HTERT RPE-1 (cell line): Measurements from ENCODE around the gene CACNG8.
"Not testable (repeated sequence)": the region's sequence is repeated elsewhere in the genome, so short reads cannot be mapped to it uniquely, and the experiment has no call there.

Experiments
- in situ Hi-C: fragments of 300-500 bp; cut with MboI; formaldehyde crosslinking; loops from 4 replicates; pipeline ENCODE4 v1.14.3; 2020; ENCODE audit warnings: low sequenced_read_pairs

CACNG8 gene

DNA sequence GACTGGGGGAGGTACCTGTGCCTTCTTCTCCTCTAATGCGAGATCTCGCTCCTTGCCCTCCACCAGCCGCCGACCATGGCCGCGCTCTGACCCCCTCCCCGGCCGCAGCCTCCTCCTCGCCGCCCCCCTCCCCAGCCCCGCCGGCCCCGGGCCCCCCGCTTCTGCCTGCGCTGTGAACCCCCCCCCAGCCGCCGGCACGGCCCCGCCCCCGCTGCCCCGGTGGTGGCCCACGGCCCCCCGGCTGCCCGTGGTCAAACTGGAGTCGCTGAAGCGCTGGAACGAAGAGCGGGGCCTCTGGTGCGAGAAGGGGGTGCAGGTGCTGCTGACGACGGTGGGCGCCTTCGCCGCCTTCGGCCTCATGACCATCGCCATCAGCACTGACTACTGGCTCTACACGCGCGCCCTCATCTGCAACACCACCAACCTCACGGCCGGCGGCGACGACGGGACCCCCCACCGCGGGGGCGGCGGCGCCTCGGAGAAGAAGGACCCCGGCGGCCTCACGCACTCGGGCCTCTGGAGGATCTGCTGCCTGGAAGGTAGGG is at the start of gene CACNG8:
Gene CACNG8 (plus strand): TSS at position 51 of the 545 bp plus-strand sequence.
- in situ Hi-C loops: no loop called here

DNA sequence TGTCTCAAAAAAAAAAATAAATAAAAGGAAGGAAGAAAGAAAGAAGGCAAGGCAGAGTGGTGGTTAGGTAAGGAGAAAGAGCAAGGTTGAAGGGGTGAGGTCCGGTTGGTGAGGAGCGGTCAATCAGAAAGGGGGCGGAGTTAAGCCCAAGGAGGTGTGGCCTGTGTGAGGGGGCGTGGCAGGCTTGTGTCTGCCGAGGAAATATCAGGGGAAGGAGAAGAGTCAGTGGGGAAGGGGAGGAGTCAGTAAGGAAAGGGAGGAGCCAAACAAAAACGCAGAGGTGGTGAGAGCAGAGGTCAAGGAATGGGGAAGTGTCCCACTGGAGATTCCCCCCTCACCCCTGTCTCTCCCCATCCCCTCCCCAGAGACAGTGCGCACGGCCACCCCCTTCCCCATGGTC is 47.7 kb upstream of the CACNG8 start:
- in situ Hi-C loops: no loop called here

GRCh38 chr19:53916004-53916403 is 46.7 kb upstream of the CACNG8 start:
- in situ Hi-C loops: no loop called here

- in situ Hi-C loops: no loop called here
Measured at GRCh38 chr19:53917356-53917755, 45.4 kb upstream of the CACNG8 start.

GRCh38 chr19:53927739-53928138 is 35.0 kb upstream of the CACNG8 start:
- in situ Hi-C loops: no loop called here

DNA sequence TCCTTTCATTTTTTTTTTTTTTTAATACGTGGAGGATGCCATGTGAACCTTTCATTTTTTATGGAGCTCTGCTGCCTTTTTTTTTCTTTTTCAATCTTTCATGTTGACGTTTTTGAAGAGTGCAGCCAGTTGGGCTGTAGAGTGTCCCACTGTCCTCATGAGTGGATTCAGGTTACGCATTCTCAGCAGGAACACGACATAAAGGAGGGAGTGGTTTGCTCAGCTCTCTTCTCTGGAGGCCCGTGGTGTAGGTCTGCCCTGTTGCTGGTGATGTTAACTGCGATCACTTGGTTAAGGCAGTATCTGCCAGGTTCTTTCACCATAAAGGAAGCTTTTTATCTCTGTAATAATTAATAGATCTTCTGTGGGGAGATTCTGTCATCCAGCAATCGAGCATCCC is 26.7 kb upstream of the CACNG8 start:
- in situ Hi-C loops: no loop called here

GRCh38 chr19:53942001-53942786 is 20.5 kb upstream of the CACNG8 start:
- in situ Hi-C loops: no loop called here

GRCh38 chr19:53944416-53944815 is 18.3 kb upstream of the CACNG8 start:
- in situ Hi-C loops: no loop called here

- in situ Hi-C loops: no loop called here
Measured at GRCh38 chr19:53944933-53945332, 17.8 kb upstream of the CACNG8 start.

GRCh38 chr19:53945441-53945840 is 17.3 kb upstream of the CACNG8 start:
- in situ Hi-C loops: no loop called here

GRCh38 chr19:53945998-53946397 is 16.7 kb upstream of the CACNG8 start:
- in situ Hi-C loops: no loop called here

DNA sequence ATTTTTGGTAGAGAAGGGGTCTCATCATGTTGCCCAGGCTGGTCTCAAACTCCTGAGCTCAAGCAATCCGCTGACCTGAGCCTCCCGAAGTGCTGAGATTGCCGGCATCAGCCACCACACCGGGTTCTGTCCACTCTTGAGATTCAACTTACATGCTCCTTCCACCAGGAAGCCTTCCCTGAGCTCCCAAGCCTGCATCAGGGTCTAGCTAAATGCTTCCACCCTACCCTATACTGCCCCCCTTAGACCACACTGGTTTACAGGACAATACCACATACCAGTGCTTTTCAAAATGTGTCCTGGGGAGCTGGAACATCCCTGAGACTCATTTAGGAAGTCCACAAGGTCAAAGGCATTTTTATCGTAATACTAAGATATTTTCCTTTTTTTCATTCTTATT is 15.1 kb upstream of the CACNG8 start:
- in situ Hi-C loops: no loop called here

DNA sequence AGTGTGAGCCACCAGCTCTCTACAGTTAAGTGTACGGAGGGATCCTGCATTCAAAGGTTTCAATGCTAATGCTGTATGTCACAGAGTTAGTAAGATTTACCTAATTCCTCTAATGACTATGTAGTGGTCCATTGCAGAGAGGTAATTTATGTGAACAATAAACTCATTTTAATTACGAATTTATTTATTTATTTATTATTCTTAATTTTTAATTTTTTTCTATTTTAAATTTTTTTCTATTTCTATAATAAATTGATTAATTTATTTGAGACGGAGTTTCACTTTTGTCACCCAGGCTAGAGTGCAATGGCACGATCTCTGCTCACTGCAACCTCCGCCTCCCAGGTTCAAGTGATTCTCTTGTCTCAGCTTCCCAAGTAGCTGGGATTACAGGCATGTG is 14.1 kb upstream of the CACNG8 start:
- in situ Hi-C loops: not testable (repeated sequence)

GRCh38 chr19:53951436-53951835 is 11.3 kb upstream of the CACNG8 start:
- in situ Hi-C loops: no loop called here

GRCh38 chr19:53951947-53952346 is 10.8 kb upstream of the CACNG8 start:
- in situ Hi-C loops: no loop called here

- in situ Hi-C loops: no loop called here
Measured at GRCh38 chr19:53953383-53953782, 9.4 kb upstream of the CACNG8 start.

GRCh38 chr19:53957448-53958167 is 5.1 kb upstream of the CACNG8 start:
- in situ Hi-C loops: no loop called here

GRCh38 chr19:53958168-53958571 is 4.6 kb upstream of the CACNG8 start:
- in situ Hi-C loops: no loop called here

DNA sequence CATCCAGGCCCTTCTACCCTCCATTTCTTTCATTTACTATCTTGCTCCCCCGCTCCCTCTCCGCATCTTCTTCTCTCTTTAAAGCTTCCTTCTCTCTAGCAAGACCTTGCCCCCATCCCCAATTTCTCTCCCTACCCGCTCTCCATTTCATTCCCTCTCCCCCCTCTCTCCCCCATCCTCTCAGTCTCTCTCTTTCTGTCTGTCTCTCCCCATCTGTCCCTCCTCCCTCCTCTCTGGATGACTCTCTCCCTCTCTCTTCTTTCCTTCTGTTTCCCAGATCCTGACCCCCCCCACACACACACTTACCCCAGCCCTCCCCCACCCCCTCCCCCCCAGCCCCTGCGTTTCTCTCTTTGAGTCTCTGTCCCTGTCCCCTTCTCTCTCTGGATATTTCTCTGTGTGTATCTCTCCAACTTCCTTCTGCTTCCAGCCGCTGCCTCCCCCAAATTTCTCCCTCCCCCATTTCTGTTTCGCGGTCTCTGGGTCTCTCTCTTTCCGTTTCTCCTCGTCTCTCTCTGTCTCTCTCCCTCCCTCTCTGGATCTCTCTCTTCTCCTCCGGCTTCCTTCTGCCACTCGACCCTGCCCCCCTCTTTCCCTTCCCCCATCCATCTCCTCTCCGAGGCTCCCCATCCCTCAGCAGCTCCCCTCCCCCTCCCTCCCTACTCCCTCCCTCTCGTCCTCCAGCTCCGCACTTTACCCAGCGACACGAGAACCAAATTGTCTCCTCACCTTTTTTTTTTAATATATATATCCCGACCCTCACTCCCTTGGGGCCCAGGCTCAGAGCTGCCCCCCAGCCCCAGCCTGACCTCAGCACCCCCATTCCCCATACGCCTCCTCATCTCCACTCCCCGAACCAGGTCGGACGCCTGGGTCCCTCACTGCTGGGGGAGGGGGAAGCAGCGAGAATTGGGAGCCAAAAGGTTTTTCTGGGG is 3.6 kb upstream of the CACNG8 start:
- in situ Hi-C loops: no loop called here

DNA sequence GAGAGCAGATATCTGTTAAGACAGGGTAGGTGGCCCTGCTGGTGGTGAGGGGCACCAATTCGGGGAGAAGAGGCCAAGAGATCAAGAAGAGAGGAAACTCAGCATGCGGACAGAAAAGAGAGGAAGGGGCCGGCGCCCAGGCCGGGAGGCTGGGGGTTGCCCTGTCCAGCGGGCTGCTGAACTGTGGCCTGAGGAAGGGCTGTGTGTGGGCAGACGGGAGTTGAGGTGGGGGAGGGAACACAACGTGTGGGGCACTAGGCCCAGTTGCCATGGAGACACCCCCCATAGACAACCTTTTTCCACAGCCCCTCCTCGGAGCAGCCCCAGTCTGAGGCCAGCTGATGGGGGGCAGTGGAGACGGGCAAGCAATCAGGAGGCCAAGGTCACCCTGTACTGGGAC is 2.5 kb upstream of the CACNG8 start:
- in situ Hi-C loops: no loop called here

DNA sequence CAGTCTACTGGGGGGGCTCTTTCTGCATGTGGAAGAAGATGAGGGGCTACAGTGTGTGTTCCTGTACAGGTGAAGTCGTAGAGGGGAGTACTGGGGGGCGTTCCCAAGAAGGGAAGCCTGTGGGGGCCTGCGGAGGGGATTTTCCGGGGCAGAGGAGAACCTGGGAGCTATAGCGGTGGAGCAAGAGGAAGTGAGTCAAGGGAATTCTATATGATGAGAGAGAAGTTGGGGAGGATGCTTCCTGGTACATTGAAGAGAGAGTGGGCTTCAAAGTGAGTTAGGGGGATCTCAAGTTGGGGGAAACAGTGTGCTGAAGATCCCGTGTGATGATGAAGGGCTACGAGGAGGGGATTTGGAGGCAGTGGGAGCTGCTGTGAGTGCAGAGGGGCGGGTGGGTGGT is 1.9 kb upstream of the CACNG8 start:
- in situ Hi-C loops: no loop called here
